NCI-H2227 (cell line): ENCODE data around the gene ABCA2.

Source experiments
- DNase-seq: peaks from one replicate; lab custom pipeline; 2025; ENCODE audit not compliant: unreplicated experiment; lab: John Stamatoyannopoulos, UW

ABCA2 gene

GRCh38 chr9:137030538-137031527 lies 2.8 kb upstream of the ABCA2 start:
- no peak for DNase-seq

- DNase-seq, result no peak
These were observed 2.0 kb upstream of the ABCA2 start for GRCh38 chr9:137030006-137030405.

GRCh38 chr9:137029058-137029936 lies 1.3 kb upstream of the ABCA2 start:
- DNase-seq, result peak; percentile 63

- DNase-seq, result peak; percentile 73
These were observed 423 bp upstream of the ABCA2 start for GRCh38 chr9:137028263-137029057.

- DNase-seq, result no peak
These were observed 1.2 kb downstream of the ABCA2 start for GRCh38 chr9:137026828-137027227.

- no peak for DNase-seq
These were observed 1.7 kb downstream of the ABCA2 start for GRCh38 chr9:137026384-137026783.

GRCh38 chr9:137025517-137025966 lies 2.5 kb downstream of the ABCA2 start:
- peak; percentile 86 for DNase-seq

GRCh38 chr9:137023583-137023991 lies 4.5 kb downstream of the ABCA2 start:
- no peak for DNase-seq

GRCh38 chr9:137023157-137023556 lies 4.9 kb downstream of the ABCA2 start:
- no peak for DNase-seq

- no peak for DNase-seq
These were observed 5.4 kb downstream of the ABCA2 start for GRCh38 chr9:137022662-137023008.

GRCh38 chr9:137021979-137022661 lies 5.9 kb downstream of the ABCA2 start:
- peak; percentile 34 for DNase-seq

- no peak for DNase-seq
These were observed 6.5 kb downstream of the ABCA2 start for GRCh38 chr9:137021568-137021978.

GRCh38 chr9:137020771-137021567 lies 7.1 kb downstream of the ABCA2 start:
- DNase-seq, result no peak

- no peak for DNase-seq
These were observed 8.0 kb downstream of the ABCA2 start for GRCh38 chr9:137019891-137020683.

- DNase-seq, result no peak
These were observed 9.1 kb downstream of the ABCA2 start for GRCh38 chr9:137018761-137019559.

- no peak for DNase-seq
These were observed 10.1 kb downstream of the ABCA2 start for GRCh38 chr9:137017791-137018497.

GRCh38 chr9:137017071-137017470 lies 11.0 kb downstream of the ABCA2 start:
- DNase-seq, result no peak
